GM18511 (cell line): Measurements from ENCODE around the gene CCT6A.
"Not testable (repeated sequence)": the region's sequence is repeated elsewhere in the genome, so short reads cannot be mapped to it uniquely, and the experiment has no call there.

ENCODE experiments used
- ATAC-seq: cut with Tn5 transposase; IDR thresholded peaks from one replicate; pipeline ENCODE4 v1.9.1; 2021; ENCODE audit warnings: mild to moderate bottlenecking, moderate library complexity; ENCODE audit not compliant: unreplicated experiment

Gene CCT6A

GRCh38 chr7:56098187-56099008 is 46.8 kb downstream of the CCT6A start:
- ATAC-seq, result not testable (repeated sequence)

GRCh38 chr7:56099653-56100052 is 48.1 kb downstream of the CCT6A start:
- ATAC-seq, result no peak

GRCh38 chr7:56104138-56104537 is 52.6 kb downstream of the CCT6A start:
- ATAC-seq, result not testable (repeated sequence)

- ATAC-seq, result peak; percentile 31
Measured at GRCh38 chr7:56105508-56105907, 53.9 kb downstream of the CCT6A start.

GRCh38 chr7:56106108-56107073 is 54.8 kb downstream of the CCT6A start, which contains the start of gene CHCHD2:
Gene CHCHD2 (minus strand): TSS chr7:56106476. CDS start chr7:56106413, 63 bp downstream.
- peak; percentile 99 for ATAC-seq

GRCh38 chr7:56107954-56108258 is 56.3 kb downstream of the CCT6A start:
- no peak for ATAC-seq

GRCh38 chr7:56110611-56111010 is 59.0 kb downstream of the CCT6A start:
- ATAC-seq, result no peak

GRCh38 chr7:56112244-56112643 is 60.7 kb downstream of the CCT6A start:
- ATAC-seq, result not testable (repeated sequence)
